Glomerular visceral epithelial cell (primary cell): ENCODE data around the gene ABCC2.

Experiments used
- DNase-seq: peaks from one replicate; pipeline ENCODE4 v3.0.0-alpha.2; 2016; ENCODE audit errors: extremely low spot score

Gene ABCC2

DNA sequence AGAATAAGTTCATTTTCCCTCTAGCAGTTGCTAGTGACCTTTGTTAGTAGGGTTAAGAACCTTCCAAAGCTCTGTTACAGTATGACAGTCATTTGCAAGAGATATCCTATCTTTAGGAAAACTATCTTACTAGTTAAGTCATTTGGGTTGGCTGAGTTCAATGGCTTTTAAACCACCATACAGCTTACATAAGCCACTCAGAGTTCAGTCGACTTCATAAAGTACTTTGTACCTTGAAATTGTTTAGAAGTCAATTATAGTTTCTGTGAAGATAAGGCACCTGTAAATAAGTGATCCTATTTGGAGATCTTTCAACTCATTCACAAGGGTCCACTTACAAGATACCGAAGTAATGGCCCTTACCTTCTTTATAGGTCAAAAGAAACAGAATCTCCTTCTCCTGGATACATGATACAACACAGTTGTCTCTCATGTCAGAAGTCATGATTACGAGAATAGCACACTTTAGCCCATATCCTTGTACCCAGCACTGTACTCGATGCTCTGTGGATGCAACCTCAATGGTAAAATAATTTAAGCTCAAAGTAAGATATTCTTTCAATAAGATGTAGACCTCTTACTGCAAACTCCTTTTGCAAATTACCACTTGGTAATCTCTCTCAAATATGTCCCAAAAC lies 11.9 kb upstream of the ABCC2 start:
- DNase-seq, result no peak

DNA sequence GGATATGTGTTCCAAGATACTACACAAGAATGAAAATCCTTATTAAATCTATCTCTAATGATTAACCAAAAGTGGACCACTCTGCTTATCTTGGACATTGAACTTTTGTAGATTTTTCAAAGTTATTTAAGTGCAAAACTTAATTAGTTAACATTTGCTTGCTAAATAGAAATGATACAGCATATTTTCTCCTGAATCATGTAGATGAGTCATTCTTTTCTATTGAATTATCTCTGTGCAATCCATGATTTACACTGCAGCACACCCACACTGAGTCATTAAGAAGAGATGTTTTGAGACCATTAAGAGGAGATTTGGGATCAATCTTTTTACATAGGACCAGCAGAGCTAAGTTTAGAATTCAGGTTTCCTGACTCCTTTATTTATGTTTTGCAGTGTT lies 6.6 kb upstream of the ABCC2 start:
- peak; percentile 47 for DNase-seq

DNA sequence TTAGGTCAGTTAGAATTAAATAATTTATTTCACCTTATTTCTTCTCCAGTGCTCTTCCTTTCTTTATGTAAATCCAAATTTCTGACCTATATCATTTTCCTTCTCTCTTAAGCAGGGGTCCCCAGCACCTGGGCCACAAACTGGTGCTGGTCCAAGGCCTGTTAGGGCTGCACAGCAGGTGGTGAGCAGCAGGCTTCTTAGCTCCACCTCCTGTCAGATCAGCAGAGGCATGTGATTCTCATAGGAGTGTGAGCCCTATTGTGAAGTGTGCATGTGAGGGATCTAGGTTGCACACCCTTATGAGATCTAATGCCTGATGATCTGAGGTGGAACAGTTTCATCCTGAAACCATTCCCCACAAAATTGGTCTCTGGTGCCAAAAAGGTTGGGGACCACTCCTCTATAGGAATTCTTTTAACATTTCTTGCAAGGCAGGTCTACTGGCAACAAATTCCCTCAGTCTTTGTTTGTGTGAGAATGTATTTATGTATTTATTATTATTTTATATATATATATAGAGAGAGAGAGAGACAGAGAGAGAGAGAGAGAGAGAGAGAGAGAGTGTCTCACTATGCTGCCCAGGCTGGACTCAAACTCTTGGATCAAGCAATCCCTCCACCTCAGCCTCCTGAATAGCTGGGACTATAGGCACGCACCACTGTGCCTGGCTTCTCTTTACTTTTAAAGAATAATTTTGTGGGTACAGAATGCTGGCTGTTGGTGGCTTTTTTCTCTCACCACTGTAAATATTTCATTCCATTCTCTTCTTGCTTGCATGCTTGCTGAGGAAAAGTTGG lies 4.3 kb upstream of the ABCC2 start:
- DNase-seq, result no peak

DNA sequence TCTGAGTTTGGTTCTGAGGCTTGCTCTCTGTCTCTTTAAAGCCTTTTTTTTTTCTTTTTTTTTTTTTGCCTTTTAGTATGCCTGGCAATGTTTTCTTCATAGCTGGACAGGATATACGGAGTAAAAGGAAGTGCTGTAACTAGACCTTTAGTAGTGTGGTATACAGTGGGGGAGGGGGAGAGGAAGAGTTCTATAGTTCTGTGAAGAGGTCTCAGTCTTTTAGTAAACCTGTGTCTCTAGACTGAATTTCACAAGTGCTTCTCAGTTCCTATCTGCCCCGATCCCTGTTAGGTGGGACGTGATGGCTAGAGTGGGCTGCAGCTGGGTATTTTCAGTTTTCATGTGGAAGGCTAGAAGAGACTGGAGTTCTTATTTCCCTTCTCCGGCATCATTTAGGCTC lies 3.1 kb upstream of the ABCC2 start:
- DNase-seq, result peak; percentile 73

DNA sequence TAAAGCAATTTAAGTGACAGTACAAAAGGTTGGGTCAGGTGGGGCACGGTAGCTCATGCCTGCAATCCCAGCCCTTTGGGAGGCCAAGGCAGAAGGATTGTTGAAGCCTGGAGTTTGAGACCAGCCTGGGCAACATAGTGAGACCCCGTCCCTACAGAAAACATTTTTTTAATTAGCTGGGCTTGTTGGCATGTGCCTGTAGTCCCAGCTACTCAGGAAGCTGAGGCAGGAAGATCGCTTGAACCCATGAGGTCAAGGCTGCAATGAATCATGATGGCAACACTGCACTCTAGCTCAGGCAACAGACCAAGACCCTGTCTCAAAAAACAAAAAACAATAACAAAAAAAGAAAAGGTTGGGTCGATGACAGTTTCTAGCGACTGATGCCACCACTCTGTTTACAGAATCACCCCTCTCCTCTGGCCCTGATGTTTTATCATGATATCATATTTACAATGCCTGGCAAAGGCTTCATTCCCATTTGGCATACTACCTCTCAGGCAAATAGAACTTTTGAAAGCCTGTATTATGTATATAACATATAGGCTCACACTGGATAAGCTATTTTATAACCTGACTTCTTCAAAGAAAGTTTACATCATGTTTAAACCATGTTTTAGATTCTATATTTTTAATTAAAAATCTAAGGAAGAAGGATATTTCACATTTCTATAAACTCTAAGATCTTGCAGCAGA lies 558 bp upstream of the ABCC2 start:
- no peak for DNase-seq

DNA sequence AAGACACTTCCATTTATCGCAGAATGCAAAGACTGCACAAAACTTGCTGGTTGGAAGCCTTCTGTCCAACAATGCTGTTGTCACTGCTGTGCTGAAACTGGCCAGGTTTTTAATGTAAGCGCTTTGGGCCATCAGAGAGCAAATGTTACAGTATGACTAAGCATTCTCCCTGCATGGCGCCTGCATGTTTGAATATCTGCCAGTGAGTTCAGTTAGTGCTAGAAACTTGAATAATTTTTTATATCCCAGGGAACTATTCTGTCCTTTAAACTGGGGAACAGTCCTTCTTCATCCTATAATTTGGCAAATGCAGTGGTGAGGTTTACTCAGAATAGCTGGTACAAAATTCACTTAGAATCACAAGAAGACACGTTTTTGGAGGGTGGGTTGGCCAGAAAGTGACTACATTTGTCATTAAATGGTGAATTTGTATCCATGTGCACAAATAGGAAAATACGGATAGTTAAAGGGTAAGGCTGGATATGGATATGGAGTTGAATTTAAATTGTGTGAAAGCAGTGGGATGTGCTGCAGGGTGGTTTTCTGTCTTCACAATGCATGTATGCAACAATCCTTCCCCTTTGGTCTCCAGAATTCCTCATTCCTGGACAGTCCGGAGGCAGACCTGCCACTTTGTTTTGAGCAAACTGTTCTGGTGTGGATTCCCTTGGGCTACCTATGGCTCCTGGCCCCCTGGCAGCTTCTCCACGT lies 1.7 kb downstream of the ABCC2 start:
- peak; percentile 24 for DNase-seq

DNA sequence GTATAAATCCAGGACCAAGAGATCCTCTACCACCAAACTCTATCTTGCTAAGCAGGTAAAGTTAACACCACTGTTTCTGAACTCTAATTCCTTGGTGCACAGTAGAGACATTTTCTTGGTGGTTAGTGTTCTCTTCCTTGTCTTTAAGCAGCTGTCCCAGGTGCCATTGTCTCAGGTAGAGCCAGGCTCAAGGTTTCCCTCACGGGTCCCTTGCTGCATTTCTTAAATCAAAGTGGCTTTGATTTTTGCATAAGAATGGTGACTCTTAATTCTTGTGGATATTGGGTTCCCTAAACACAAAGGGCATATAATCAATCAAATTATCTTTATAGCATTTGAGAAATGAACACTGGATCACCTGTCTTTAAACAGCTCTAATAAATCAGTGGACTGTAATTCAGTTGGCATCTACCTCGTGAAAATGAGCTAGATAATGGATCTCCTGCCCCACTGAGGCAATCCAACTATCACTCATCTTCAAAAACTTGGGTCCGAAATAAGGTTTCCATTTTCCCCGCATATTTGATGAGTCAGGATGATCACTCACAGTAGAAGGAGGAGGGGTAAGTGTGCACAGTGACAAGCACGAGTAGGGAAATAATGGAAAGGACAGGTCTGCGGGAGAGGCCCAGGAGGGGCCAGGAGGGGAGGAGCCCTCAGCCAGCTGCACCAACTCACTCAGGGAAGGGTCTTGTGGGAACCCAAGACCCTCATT lies 2.4 kb downstream of the ABCC2 start:
- DNase-seq, result no peak

DNA sequence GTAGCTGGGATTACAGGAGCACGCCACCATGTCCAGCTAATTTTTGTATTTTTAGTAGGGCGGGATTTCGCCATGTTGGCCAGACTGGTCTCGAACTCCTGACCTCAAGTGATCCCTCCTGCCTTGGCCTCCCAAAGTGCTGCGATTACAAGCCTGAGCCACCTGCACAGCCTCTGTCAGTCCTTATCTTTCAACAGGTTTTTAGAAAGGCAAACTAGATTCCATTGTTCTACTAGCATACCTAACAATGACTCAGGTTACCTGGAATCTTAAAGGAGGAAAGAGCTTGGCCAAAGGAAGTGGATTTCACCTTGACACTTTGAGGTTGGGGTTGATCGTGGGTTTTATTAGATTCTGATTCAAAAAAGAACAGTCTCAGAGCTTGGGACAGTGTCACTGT lies 3.2 kb downstream of the ABCC2 start:
- no peak for DNase-seq

DNA sequence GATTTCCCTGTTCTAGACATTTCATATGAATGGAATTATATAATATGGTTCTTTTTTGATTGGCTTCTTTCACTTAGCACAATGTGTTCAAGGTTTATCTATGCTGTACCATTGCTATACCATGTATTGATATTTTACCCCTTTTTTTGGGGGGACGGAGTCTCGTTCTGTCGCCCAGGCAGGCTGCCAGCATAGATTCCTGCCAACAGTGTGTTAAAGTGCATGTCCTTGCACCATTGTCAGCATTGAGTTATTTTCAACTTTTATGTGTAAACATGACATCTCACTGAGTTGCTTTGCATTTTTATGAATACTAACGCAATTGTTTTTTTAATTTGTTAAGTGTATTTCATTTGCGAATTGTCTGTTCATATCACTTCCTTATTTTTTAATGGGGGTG lies 4.9 kb downstream of the ABCC2 start:
- no peak for DNase-seq

DNA sequence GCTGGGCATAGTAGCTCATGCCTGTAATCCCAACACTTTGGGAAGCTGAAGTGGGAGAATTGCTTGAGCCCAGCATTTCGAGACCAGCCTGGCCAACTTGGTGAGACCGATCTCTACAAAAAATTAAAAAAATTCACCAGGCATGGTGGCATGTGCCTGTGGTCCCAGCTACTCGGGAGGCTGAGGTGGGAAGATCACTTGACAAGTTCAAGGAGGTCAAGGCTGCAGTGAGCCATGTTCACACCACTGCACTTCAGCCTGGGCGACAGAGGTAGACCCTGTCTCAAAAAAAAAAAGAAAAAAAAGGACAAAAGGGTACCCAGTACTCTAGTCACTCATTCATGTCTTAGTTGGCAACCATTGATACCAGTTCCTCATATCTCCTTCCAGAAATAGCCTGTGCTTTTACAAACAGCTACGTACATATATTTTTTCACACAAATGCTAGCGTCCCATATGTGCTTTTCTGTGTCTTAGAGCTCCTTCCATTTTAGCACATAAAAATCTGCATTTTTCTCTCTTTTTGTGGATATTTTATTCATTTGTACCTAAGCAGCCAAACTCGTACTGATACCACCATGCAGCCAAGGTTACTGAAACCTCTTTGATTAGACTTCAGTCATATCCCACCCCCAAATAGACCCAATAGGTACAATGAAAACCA lies 5.5 kb downstream of the ABCC2 start:
- no peak for DNase-seq

- DNase-seq, result peak; percentile 35
These were observed 6.3 kb downstream of the ABCC2 start for GRCh38 chr10:99788598-99789256.

DNA sequence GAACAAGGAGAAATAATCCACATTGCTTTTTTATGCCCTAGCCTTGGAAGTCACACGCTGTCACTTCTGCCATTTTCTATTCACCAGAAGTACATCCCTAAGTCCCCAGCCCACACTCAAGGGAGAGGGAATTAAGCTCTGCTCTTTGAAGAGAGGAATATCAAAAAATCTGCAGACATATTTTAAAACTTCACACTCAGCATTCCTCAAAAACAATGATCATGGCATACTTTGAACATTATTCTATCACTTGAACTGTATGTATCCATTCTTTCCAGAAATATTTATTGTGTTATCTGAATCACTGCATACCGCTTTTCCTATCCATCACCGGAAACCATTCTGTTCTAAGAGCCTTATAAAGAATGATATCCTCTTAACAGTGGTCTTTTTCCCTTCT lies 9.4 kb downstream of the ABCC2 start:
- DNase-seq, result no peak

GRCh38 chr10:99793819-99794218 lies 11.4 kb downstream of the ABCC2 start:
- no peak for DNase-seq

GRCh38 chr10:99796928-99797327 lies 14.5 kb downstream of the ABCC2 start:
- DNase-seq, result no peak

GRCh38 chr10:99798031-99798430 lies 15.6 kb downstream of the ABCC2 start:
- no peak for DNase-seq

DNA sequence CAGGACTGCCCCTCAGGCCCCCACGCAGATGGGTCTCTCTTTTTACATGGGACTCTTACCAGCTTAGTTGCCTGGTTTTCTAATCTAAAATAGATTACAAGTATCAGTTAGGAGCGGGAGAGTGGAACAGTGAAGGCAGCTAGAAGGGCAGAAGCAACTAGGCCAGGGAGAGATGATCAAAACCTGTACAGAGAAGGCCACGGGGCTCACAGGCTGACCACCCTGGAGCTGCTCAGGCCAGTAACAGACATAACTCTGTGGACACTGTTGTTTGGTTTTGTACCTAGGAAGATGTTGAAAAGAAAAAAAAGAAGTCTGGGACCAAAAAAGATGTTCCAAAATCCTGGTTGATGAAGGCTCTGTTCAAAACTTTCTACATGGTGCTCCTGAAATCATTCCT lies 16.5 kb downstream of the ABCC2 start:
- no peak for DNase-seq

- no peak for DNase-seq
These were observed 17.2 kb downstream of the ABCC2 start for GRCh38 chr10:99799613-99800012.

GRCh38 chr10:99804471-99804870 lies 22.0 kb downstream of the ABCC2 start:
- no peak for DNase-seq

DNA sequence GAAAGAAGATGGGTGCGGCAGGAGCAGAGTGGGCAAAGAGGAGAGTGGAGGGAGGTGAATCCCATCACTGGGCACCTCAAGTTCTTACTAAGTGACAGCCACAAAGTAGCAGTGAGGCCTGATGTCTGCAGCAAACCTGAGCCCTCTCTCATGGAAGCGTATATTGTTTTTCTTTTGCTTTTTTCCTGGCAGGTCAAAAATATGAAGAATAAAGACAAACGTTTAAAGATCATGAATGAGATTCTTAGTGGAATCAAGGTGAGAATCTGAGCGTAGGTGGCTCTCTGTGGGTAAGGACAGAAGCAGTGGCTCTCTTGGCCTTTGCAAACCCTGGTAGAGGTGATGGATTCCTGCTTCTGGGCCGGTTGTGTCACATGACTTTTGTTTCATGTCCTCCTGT lies 22.8 kb downstream of the ABCC2 start:
- DNase-seq, result no peak

GRCh38 chr10:99806091-99806490 lies 23.7 kb downstream of the ABCC2 start:
- no peak for DNase-seq

DNA sequence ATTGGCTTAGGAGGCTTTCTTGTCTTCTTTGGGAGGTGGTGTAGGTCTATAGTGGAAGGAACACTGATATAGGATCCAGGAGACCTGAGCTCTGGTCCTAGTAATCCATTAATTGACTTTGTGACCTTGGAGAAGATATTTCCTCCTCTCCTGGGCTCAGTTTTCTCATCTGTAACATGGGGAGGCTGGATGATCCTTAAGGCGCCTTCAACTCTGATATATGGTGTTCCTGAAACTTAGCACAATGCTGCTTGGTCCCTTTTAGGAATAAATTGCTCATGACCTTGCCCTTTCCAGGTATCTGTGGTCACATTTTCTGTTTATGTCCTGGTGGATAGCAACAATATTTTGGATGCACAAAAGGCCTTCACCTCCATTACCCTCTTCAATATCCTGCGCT lies 25.3 kb downstream of the ABCC2 start:
- no peak for DNase-seq
